AG04449 (cell line): Measurements from ENCODE around the gene FBXL15.

Experiments
- CTCF ChIA-PET: fragments of 350-600 bp; formaldehyde crosslinking; extraction: SDS; loops from one replicate; lab custom pipeline; 2021; ENCODE audit warnings: antibody characterized with exemption; lab: Yijun Ruan, JAX
- POLR2A ChIA-PET: fragments of 400-600, 350-600 bp; formaldehyde crosslinking; extraction: SDS; loops from one replicate; lab custom pipeline; 2020; ENCODE audit warnings: antibody characterized with exemption, inconsistent platforms; lab: Yijun Ruan, JAX
- DNase-seq: peaks from one replicate; pipeline ENCODE4 v3.0.0-alpha.2; 2010; ENCODE audit warnings: low read depth, low spot score
- H3K4me3 ChIP-seq: 2 replicates; pipeline ENCODE4 v1.5.1; 2011; ENCODE audit warnings: low read depth, mild to moderate bottlenecking, control low read depth, low read length
- TF ChIP-seq, protein P1 (sequence below): IDR thresholded peaks from one replicate; pipeline ENCODE4 v1.5.1; 2011; ENCODE audit warnings: mild to moderate bottlenecking, moderate library complexity, low read length, control low read depth, inconsistent platforms; ENCODE audit not compliant: insufficient read depth; ENCODE audit errors: missing control alignments

FBXL15 gene

DNA sequence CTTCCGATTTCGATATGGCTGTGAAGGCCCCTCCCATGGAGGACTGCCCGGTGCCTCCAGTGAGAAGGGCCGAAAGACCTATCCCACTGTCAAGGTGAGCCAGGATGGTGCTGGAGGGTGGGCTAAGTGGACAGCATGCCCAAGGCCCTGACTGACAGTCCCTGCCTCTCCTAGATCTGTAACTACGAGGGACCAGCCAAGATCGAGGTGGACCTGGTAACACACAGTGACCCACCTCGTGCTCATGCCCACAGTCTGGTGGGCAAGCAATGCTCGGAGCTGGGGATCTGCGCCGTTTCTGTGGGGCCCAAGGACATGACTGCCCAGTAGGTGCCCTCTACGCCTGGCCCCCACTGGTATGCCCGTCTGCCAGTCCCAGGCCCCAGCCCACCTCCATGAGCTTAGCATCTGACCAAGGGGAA is 23.9 kb upstream of the FBXL15 start:
- H3K4me3 ChIP-seq = peak overlapping the region; percentile 78

DNA sequence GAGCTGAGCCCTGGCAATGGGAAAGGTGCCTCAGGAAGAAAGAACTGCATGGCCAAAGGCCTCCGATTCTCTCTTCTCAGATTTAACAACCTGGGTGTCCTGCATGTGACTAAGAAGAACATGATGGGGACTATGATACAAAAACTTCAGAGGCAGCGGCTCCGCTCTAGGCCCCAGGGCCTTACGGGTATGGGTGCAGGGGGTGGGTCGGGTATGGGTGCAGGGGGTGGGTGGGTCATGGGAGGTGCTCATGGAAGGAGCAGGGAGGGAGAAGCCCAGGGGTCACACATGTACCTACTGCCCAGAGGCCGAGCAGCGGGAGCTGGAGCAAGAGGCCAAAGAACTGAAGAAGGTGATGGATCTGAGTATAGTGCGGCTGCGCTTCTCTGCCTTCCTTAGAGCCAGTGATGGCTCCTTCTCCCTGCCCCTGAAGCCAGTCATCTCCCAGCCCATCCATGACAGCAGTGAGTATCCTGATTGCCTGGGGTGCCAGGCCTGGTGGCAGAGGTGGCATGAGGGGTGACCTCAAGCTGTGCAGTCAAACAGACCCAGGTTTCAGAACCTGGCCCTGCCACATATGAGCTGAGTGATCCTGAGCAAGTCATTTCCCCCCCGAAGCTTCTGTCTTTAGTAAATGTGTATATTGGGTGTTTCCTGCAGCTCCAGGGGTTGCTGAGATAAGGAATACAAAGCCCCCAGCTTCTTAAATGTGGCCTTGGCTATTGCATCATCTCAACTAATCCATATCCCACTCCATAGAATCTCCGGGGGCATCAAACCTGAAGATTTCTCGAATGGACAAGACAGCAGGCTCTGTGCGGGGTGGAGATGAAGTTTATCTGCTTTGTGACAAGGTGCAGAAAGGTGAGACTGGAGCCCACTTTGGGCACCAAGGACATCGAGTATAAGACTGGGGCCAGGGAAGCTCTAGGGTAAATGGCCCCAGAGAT is 23.1 kb upstream of the FBXL15 start:
- TF ChIP-seq, protein P1, sequence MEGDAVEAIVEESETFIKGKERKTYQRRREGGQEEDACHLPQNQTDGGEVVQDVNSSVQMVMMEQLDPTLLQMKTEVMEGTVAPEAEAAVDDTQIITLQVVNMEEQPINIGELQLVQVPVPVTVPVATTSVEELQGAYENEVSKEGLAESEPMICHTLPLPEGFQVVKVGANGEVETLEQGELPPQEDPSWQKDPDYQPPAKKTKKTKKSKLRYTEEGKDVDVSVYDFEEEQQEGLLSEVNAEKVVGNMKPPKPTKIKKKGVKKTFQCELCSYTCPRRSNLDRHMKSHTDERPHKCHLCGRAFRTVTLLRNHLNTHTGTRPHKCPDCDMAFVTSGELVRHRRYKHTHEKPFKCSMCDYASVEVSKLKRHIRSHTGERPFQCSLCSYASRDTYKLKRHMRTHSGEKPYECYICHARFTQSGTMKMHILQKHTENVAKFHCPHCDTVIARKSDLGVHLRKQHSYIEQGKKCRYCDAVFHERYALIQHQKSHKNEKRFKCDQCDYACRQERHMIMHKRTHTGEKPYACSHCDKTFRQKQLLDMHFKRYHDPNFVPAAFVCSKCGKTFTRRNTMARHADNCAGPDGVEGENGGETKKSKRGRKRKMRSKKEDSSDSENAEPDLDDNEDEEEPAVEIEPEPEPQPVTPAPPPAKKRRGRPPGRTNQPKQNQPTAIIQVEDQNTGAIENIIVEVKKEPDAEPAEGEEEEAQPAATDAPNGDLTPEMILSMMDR = no peak
- no peak overlapping the region for H3K4me3 ChIP-seq
- no peak for DNase-seq
- CTCF ChIA-PET = interaction anchor here (0.7 to 16.2 kb wide), 15 partner anchors 7 to 229 kb away, joined by 3 to 407 read pairs (median 14); partner anchors contain the start of genes C10orf95, ELOVL3, FBXL15 and PSD
- POLR2A ChIA-PET = no interaction called here

More for the DNA sequence above, 23.9 kb upstream of the FBXL15 start:
- CTCF ChIA-PET = interaction anchor here (0.9 to 16.2 kb wide), 12 partner anchors 9 to 228 kb away, joined by 3 to 407 read pairs (median 20); partner anchors contain the start of genes C10orf95, ELOVL3, FBXL15 and PSD
- TF ChIP-seq, protein P1 = no peak
- no peak for DNase-seq
- POLR2A ChIA-PET = no interaction called here

DNA sequence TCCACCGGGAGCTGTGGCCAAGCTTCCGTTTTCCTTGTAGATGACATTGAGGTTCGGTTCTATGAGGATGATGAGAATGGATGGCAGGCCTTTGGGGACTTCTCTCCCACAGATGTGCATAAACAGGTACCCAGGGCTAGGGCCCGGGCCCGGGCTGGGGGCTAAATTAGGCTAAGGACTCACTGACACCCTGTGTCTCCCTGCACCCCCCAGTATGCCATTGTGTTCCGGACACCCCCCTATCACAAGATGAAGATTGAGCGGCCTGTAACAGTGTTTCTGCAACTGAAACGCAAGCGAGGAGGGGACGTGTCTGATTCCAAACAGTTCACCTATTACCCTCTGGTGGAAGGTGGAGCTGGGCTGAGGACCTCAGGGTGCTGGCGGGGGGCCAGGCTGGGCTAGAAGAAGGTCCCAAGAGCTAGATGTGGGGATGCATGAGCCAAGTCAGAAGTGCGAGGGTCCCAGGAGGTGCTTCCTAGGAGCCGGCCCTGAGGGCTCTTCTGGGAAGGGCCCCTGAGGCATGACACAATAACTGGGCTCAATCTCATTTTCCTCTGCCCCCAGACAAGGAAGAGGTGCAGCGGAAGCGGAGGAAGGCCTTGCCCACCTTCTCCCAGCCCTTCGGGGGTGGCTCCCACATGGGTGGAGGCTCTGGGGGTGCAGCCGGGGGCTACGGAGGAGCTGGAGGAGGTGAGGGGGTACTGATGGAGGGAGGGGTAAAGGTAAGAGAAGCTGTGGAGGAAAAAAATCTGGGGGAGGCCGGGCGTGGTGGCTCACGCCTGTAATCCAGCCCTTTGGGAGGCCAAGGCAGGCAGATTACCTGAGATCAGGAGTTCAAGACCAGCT is 22.2 kb upstream of the FBXL15 start:
- CTCF ChIA-PET = interaction anchor here (0.7 to 16.2 kb wide), 27 partner anchors 8 to 275 kb away, joined by 3 to 407 read pairs (median 6); partner anchors contain the start of genes C10orf95, CUEDC2, ELOVL3 and FBXL15

DNA sequence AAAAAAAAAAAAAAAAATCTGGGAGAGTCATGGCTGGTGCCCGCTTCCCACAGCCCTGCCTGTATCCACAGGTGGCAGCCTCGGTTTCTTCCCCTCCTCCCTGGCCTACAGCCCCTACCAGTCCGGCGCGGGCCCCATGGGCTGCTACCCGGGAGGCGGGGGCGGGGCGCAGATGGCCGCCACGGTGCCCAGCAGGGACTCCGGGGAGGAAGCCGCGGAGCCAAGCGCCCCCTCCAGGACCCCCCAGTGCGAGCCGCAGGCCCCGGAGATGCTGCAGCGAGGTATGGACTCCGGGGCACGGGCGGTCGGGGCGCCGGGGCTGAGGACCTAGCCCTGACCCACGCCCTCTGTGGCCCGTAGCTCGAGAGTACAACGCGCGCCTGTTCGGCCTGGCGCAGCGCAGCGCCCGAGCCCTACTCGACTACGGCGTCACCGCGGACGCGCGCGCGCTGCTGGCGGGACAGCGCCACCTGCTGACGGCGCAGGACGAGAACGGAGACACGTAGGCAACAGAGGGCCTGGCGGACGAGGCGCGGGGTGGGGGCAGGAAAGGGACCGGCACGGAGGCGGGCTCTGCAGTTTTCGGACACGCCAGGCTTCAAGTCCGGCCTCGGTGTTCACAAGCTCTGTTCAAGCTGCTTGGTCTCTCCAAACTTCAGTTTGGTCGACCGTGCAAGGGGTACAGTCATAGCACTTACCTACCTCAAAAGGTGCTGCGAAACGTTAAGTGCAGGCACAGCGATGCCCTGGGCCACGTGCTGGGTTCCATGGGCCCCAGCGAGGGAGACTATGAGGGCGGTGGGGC is 21.2 kb upstream of the FBXL15 start:
- no peak for DNase-seq
- TF ChIP-seq, protein P1 = peak; percentile 97
- peak overlapping the region; percentile 59 for H3K4me3 ChIP-seq
- ChIA-PET POLR2A (interaction anchor here (0.5 to 1.1 kb wide), 3 partner anchors 18 to 230 kb away, joined by 4 to 5 read pairs (median 4); partner anchors contain the start of gene CUEDC2), CTCF (interaction anchor here (0.5 to 16.2 kb wide), 49 partner anchors 8 to 284 kb away, joined by 3 to 407 read pairs (median 4); partner anchors contain the start of genes C10orf95, CUEDC2, ELOVL3 and FBXL15)

More for the DNA sequence above, 22.2 kb upstream of the FBXL15 start:
- POLR2A ChIA-PET = interaction anchor here (0.6 to 1.1 kb wide), 2 partner anchors 19 to 229 kb away, joined by 4 to 5 read pairs; no protein-coding TSS in a partner anchor
- TF ChIP-seq, protein P1 = no peak
- DNase-seq = no peak
- no peak overlapping the region for H3K4me3 ChIP-seq

DNA sequence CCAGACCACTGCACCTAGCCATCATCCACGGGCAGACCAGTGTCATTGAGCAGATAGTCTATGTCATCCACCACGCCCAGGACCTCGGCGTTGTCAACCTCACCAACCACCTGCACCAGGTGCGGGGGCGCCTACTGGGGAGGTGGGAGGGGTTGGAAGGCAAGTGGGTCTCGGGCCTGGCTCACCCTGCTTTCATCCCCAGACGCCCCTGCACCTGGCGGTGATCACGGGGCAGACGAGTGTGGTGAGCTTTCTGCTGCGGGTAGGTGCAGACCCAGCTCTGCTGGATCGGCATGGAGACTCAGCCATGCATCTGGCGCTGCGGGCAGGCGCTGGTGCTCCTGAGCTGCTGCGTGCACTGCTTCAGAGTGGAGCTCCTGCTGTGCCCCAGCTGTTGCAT is 20.6 kb upstream of the FBXL15 start:
- ChIA-PET CTCF (interaction anchor here (0.6 to 16.2 kb wide), 40 partner anchors 10 to 285 kb away, joined by 3 to 407 read pairs (median 5); partner anchors contain the start of genes C10orf95, CUEDC2, ELOVL3 and FBXL15), POLR2A (interaction anchor here (0.5 to 1.1 kb wide), 2 partner anchors 32 to 230 kb away, joined by 4 to 5 read pairs; partner anchors contain the start of gene CUEDC2)
- no peak for DNase-seq
- TF ChIP-seq, protein P1 = no peak
- no peak overlapping the region for H3K4me3 ChIP-seq
